ENCODE data around the gene DUSP14. TPM values are rescaled to one million over a fixed set of nuclear protein-coding genes. Genes with fewer than 3 reads are reported as not detected.

DUSP14 gene
- total and polyA plus RNA-seq, 2 of the 13 experiments (the other 11 are each of a cell fraction or from before 2014, with no cell fraction given), result 33.5 to 39.8 TPM

DNA sequence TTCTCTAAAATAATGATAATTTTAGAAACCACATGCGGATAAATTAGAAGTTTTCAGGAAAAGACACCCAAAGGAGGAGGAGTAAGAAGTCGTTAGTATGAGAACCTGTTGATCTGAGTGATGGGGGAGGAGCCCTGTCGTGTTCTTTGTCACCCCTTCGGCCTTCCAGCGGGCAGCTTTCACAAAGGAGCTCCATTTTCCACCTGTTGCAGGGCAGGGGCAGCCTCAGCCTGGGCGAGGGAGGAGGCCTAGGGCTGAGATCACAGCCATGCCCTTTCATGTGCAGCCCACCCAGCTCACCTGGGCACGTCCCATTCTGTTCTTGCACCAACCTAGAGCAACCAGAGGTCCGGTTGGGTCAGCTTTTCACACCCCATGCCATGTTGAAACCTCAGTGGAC lies 5.3 kb downstream of the DUSP14 start:
- FAIRE-seq (no peak), ATAC-seq (no peak; the same call in 2 of the 3 replicates)
- POLR2A ChIA-PET, result interaction anchor here (1.1 kb wide), 1 partner anchor 88 kb away, joined by 3 read pairs; no protein-coding TSS in a partner anchor
- no peak for TF ChIP-seq ZNF44 (CRISPR knock-in tag; IDR thresholded peaks at IDR 0.05)
- no peak for TF ChIP-seq SMARCE1 (IDR thresholded peaks at IDR 0.05; ENCODE audit: borderline replicate concordance)
- TF ChIP-seq, protein P1, sequence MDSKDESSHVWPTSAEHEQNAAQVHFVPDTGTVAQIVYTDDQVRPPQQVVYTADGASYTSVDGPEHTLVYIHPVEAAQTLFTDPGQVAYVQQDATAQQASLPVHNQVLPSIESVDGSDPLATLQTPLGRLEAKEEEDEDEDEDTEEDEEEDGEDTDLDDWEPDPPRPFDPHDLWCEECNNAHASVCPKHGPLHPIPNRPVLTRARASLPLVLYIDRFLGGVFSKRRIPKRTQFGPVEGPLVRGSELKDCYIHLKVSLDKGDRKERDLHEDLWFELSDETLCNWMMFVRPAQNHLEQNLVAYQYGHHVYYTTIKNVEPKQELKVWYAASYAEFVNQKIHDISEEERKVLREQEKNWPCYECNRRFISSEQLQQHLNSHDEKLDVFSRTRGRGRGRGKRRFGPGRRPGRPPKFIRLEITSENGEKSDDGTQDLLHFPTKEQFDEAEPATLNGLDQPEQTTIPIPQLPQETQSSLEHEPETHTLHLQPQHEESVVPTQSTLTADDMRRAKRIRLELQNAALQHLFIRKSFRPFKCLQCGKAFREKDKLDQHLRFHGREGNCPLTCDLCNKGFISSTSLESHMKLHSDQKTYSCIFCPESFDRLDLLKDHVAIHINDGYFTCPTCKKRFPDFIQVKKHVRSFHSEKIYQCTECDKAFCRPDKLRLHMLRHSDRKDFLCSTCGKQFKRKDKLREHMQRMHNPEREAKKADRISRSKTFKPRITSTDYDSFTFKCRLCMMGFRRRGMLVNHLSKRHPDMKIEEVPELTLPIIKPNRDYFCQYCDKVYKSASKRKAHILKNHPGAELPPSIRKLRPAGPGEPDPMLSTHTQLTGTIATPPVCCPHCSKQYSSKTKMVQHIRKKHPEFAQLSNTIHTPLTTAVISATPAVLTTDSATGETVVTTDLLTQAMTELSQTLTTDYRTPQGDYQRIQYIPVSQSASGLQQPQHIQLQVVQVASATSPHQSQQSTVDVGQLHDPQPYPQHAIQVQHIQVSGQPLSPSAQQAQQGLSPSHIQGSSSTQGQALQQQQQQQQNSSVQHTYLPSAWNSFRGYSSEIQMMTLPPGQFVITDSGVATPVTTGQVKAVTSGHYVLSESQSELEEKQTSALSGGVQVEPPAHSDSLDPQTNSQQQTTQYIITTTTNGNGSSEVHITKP (CRISPR knock-in tag; IDR thresholded peaks at IDR 0.05; ENCODE audit: low read depth), result no peak
- TF ChIP-seq, protein P2, sequence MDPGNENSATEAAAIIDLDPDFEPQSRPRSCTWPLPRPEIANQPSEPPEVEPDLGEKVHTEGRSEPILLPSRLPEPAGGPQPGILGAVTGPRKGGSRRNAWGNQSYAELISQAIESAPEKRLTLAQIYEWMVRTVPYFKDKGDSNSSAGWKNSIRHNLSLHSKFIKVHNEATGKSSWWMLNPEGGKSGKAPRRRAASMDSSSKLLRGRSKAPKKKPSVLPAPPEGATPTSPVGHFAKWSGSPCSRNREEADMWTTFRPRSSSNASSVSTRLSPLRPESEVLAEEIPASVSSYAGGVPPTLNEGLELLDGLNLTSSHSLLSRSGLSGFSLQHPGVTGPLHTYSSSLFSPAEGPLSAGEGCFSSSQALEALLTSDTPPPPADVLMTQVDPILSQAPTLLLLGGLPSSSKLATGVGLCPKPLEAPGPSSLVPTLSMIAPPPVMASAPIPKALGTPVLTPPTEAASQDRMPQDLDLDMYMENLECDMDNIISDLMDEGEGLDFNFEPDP (CRISPR knock-in tag; conservative IDR thresholded peaks at IDR 0.05), result no peak
- no peak for TF ChIP-seq BCL6 (CRISPR knock-in tag; IDR thresholded peaks at IDR 0.05)
- no peak for TF ChIP-seq U2AF2 (IDR thresholded peaks at IDR 0.05; ENCODE audit: low read depth, low read length)
- TF ChIP-seq AHR (CRISPR knock-in tag; IDR thresholded peaks at IDR 0.05), result no peak
- no peak for TF ChIP-seq SOX6 (IDR thresholded peaks at IDR 0.05)
- TF ChIP-seq SOX6 (CRISPR knock-in tag; IDR thresholded peaks at IDR 0.05), result 0 out of 2 replicates have a peak, but pooled peaks have one; percentile 1
- no peak for TF ChIP-seq NCOA5 (CRISPR knock-in tag; IDR thresholded peaks at IDR 0.05)
- 0 out of 2 replicates have a peak, but pooled peaks have one; percentile 56 for TF ChIP-seq HNRNPL (IDR thresholded peaks at IDR 0.05; ENCODE audit: low read depth, low read length)
- no peak for TF ChIP-seq CBX2 (IDR thresholded peaks at IDR 0.05; ENCODE audit: low read depth, low read length)
- TF ChIP-seq CBX2 (CRISPR knock-in tag; IDR thresholded peaks at IDR 0.05; ENCODE audit: low read depth), result no peak
- TF ChIP-seq, protein P3, sequence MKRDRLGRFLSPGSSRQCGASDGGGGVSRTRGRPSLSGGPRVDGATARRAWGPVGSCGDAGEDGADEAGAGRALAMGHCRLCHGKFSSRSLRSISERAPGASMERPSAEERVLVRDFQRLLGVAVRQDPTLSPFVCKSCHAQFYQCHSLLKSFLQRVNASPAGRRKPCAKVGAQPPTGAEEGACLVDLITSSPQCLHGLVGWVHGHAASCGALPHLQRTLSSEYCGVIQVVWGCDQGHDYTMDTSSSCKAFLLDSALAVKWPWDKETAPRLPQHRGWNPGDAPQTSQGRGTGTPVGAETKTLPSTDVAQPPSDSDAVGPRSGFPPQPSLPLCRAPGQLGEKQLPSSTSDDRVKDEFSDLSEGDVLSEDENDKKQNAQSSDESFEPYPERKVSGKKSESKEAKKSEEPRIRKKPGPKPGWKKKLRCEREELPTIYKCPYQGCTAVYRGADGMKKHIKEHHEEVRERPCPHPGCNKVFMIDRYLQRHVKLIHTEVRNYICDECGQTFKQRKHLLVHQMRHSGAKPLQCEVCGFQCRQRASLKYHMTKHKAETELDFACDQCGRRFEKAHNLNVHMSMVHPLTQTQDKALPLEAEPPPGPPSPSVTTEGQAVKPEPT (CRISPR knock-in tag; IDR thresholded peaks at IDR 0.05; ENCODE audit: low read depth), result no peak
- TF ChIP-seq, protein P4, sequence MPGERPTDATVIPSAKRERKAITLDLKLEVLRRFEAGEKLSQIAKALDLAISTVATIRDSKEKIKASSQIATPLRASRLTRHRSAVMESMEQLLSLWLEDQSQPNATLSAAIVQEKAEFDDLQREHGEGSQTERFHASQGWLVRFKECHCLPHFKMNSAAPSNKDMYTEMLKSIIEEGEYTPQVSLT (CRISPR knock-in tag; IDR thresholded peaks at IDR 0.05; ENCODE audit: borderline replicate concordance, low read depth), result no peak
- no peak for TF ChIP-seq ZNF317 (CRISPR knock-in tag; IDR thresholded peaks at IDR 0.05)

More for the DNA sequence above, 5.3 kb downstream of the DUSP14 start:
- DNase-seq (ENCODE audit: low spot score), result peak; percentile 10
- in situ Hi-C loops (cut with HindIII; ENCODE audit: extremely low pct_ligation_motif_present, low pct_unique_long_range_greater_than_20kb), result no loop called here
- 42% methylated on average over 7 of the region's 8 CpGs for WGBS (ENCODE audit: low lambda C conversion rate)
- H3K27ac ChIP-seq (ENCODE audit: extremely low read length, insufficient read depth, low read length), result peak overlapping the region; percentile 67
- no peak overlapping the region for H2AFZ ChIP-seq (ENCODE audit: low read length)
- peaks cover 66% of the 10 kb centered on the region for H3K4me1 ChIP-seq (ENCODE audit: insufficient read depth, low read length)
- H3K36me3 ChIP-seq (replicated peaks in 1 of 2; ENCODE audit: control insufficient read depth in 1 of 2, insufficient read depth in 2 of 2, low read length in 2 of 2), result peaks cover 0 to 1% of the 10 kb centered on the region in 2 experiments; a peak in 1 of 5 replicates
- H3K79me2 ChIP-seq (ENCODE audit: insufficient read depth, low read length), result peaks cover 91% of the 10 kb centered on the region
- peak overlapping the region in 1 of 3 experiments; percentile 17; a peak in 1 of 6 replicates for H3K4me3 ChIP-seq (replicated peaks in 1 of 3; ENCODE audit: insufficient read depth in 1 of 3, low read depth in 2 of 3, low read length in 3 of 3)
- H4K20me1 ChIP-seq (ENCODE audit: insufficient read depth, low read length), result peaks cover 22% of the 10 kb centered on the region; the same call in 1 of the 2 replicates
- no peaks in the 10 kb centered on the region for H3K9me3 ChIP-seq (ENCODE audit: low read length)
- no peaks in the 10 kb centered on the region; a peak in 1 of 5 replicates for H3K27me3 ChIP-seq (ENCODE audit: control insufficient read depth in 1 of 2, insufficient read depth in 2 of 2, low read length in 2 of 2)
- BruUV-seq (replicated peaks), result no TSS peak
- intact Hi-C loops (cut with micrococcal nuclease; ENCODE audit: unreplicated experiment), result no loop called here
- peak overlapping the region; percentile 57 for H3K4me2 ChIP-seq (ENCODE audit: low read depth, low read length)
- H3K9ac ChIP-seq (ENCODE audit: insufficient read depth, low read depth, low read length), result peak overlapping the region; percentile 47; the same call in 1 of the 2 replicates
- CTCF ChIA-PET (ENCODE audit: low intra/inter-chr PET ratio, low total read pairs), result no interaction called here

Measured in HepG2 (cell line).